ENCODE data around the gene RALGAPA1.

Gene RALGAPA1

GRCh38 chr14:35822501-35822900, 13.4 kb upstream of the RALGAPA1 start:
- Histone ChIP-seq H3K27ac (ENCODE audit: low read length) (no peak overlapping the region), H3K27me3 (ENCODE audit: insufficient read depth, low read length, poor library complexity) (no peaks in the 10 kb centered on the region), H3K4me2 (ENCODE audit: insufficient read depth, low read length) (no peak overlapping the region), H3K36me3 (ENCODE audit: insufficient read depth, low read length) (no peaks in the 10 kb centered on the region), H3K9ac (ENCODE audit: low read depth, low read length) (no peak overlapping the region), H4K20me1 (ENCODE audit: insufficient read depth, low read length) (no peaks in the 10 kb centered on the region), H3K4me1 (ENCODE audit: insufficient read depth, low read length) (peaks cover 19% of the 10 kb centered on the region), H2AFZ (ENCODE audit: low read depth, low read length) (no peak overlapping the region), H3K79me2 (ENCODE audit: insufficient read depth, low read length) (peaks cover 12% of the 10 kb centered on the region), H3K4me3 (ENCODE audit: low read depth in 1 of 2, low read length in 2 of 2) (no peak overlapping the region), H3K9me3 (ENCODE audit: insufficient read depth, low read length, severe bottlenecking) (no peaks in the 10 kb centered on the region)
- no peak for DNase-seq
- TF ChIP-seq EZH2 (IDR thresholded peaks at IDR 0.05; ENCODE audit: borderline replicate concordance, low read depth, low read length, severe bottlenecking) (no peak), CTCF (IDR thresholded peaks at IDR 0.05; ENCODE audit: borderline replicate concordance, extremely low read depth, low read length, poor library complexity, severe bottlenecking) (no peak)
- no peak for ATAC-seq (ENCODE audit: insufficient read depth, low read depth)

GRCh38 chr14:35821564-35822411, 12.7 kb upstream of the RALGAPA1 start:
- no peak overlapping the region for H3K9ac ChIP-seq (ENCODE audit: low read depth, low read length)
- peak; percentile 42 for DNase-seq

GRCh38 chr14:35819591-35820540, 10.8 kb upstream of the RALGAPA1 start:
- no peak for TF ChIP-seq EZH2 (IDR thresholded peaks at IDR 0.05; ENCODE audit: borderline replicate concordance, low read depth, low read length, severe bottlenecking)
- no peak for DNase-seq
- no peak overlapping the region for H2AFZ ChIP-seq (ENCODE audit: low read depth, low read length)

More at GRCh38 chr14:35821564-35822411, 12.7 kb upstream of the RALGAPA1 start:
- Histone ChIP-seq H3K4me1 (ENCODE audit: insufficient read depth, low read length) (peaks cover 12% of the 10 kb centered on the region), H3K4me3 (ENCODE audit: low read depth in 1 of 2, low read length in 2 of 2) (no peak overlapping the region), H3K36me3 (ENCODE audit: insufficient read depth, low read length) (no peaks in the 10 kb centered on the region), H3K27me3 (ENCODE audit: insufficient read depth, low read length, poor library complexity) (no peaks in the 10 kb centered on the region), H2AFZ (ENCODE audit: low read depth, low read length) (no peak overlapping the region), H3K4me2 (ENCODE audit: insufficient read depth, low read length) (no peak overlapping the region), H3K79me2 (ENCODE audit: insufficient read depth, low read length) (peaks cover 5% of the 10 kb centered on the region), H3K27ac (ENCODE audit: low read length) (no peak overlapping the region), H4K20me1 (ENCODE audit: insufficient read depth, low read length) (no peaks in the 10 kb centered on the region), H3K9me3 (ENCODE audit: insufficient read depth, low read length, severe bottlenecking) (no peaks in the 10 kb centered on the region)
- peak; percentile 93 for TF ChIP-seq CTCF (IDR thresholded peaks at IDR 0.05; ENCODE audit: borderline replicate concordance, extremely low read depth, low read length, poor library complexity, severe bottlenecking)
- TF ChIP-seq EZH2 (IDR thresholded peaks at IDR 0.05; ENCODE audit: borderline replicate concordance, low read depth, low read length, severe bottlenecking) = no peak
- no peak for ATAC-seq (ENCODE audit: insufficient read depth, low read depth)

More at GRCh38 chr14:35819591-35820540, 10.8 kb upstream of the RALGAPA1 start:
- 0 out of 2 replicates have a peak, but pooled peaks cover 5% of the 10 kb centered on the region for H3K4me1 ChIP-seq (ENCODE audit: insufficient read depth, low read length)
- no peak overlapping the region for H3K9ac ChIP-seq (ENCODE audit: low read depth, low read length)
- H4K20me1 ChIP-seq (ENCODE audit: insufficient read depth, low read length) = no peaks in the 10 kb centered on the region
- no peaks in the 10 kb centered on the region for H3K27me3 ChIP-seq (ENCODE audit: insufficient read depth, low read length, poor library complexity)
- H3K79me2 ChIP-seq (ENCODE audit: insufficient read depth, low read length) = no peaks in the 10 kb centered on the region
- H3K27ac ChIP-seq (ENCODE audit: low read length) = no peak overlapping the region
- no peaks in the 10 kb centered on the region for H3K9me3 ChIP-seq (ENCODE audit: insufficient read depth, low read length, severe bottlenecking)
- no peaks in the 10 kb centered on the region for H3K36me3 ChIP-seq (ENCODE audit: insufficient read depth, low read length)
- no peak for ATAC-seq (ENCODE audit: insufficient read depth, low read depth)
- no peak overlapping the region for H3K4me3 ChIP-seq (ENCODE audit: low read depth in 1 of 2, low read length in 2 of 2)
- H3K4me2 ChIP-seq (ENCODE audit: insufficient read depth, low read length) = no peak overlapping the region

Measured in DND-41 (cell line).